ENCODE measurements around the gene PLA2G7. TPM values are rescaled to one million over a fixed set of nuclear protein-coding genes. Genes with fewer than 3 reads are reported as not detected.
A peak's percentile ranks its signal among the peaks of the same experiment; 100 is the strongest.

Gene PLA2G7
- 1 to 10 TPM in 3 of 5 donors, not detected in 2; 1.3 to 9.3 (median 2.4) TPM for total RNA-seq
- polyA plus RNA-seq, result 1 to 10 TPM in 2 of 3 donors, under 1 TPM in 1; 0.61 to 1.1 (median 1.1) TPM
- long read RNA-seq, donor 1, result 0 reads
- long read RNA-seq, donor 2, result 0 reads
- long read RNA-seq, donor 3, result 0 reads
- long read RNA-seq, donor 4, result 0 reads
- long read RNA-seq, donor 5, result 0 reads
- long read RNA-seq, donor 6, partial matches to known transcripts, result 0 of 1 reads
- long read RNA-seq, donor 6, other reads (novel, unspliced or antisense), result 0 of 1 reads
- long read RNA-seq, donor 7, partial matches to known transcripts, result 0 of 2 reads
- long read RNA-seq, donor 7, other reads (novel, unspliced or antisense), result 0 of 2 reads
- long read RNA-seq, donor 8, result 0 reads
- long read RNA-seq, donor 9, result 0 reads
- long read RNA-seq, donor 10, result 0 reads

GRCh38 chr6:46734867-46735719 is at the start of gene PLA2G7:
PLA2G7 (minus strand) TSS chr6:46735375; CDS start chr6:46722891, 12,484 bp downstream.
- H3K27me3 ChIP-seq, result peaks cover 0 to 65% (median 16%) of the 10 kb centered on the region in 3 donors
- DNase-seq, result peak in 1 of 2 donors; percentile 74
- peak within 1 kb of the TSS; percentile 54 to 70 (median 57) for H3K4me3 ChIP-seq
- no peaks in the 10 kb centered on the region for H3K36me3 ChIP-seq
- 1 to 2% (median 1%) methylated on average over 26 to 73 of the region's 73 CpGs for whole genome bisulfite sequencing, 5 donors
- H3K4me1 ChIP-seq, result peaks cover 11 to 20% (median 16%) of the 10 kb centered on the region in 4 donors
- intact Hi-C loops (cut with DNase I; ENCODE audit: low total_unique reads), result no loop called here
- H3K9me3 ChIP-seq, result no peaks in the 10 kb centered on the region
- no peak for TF ChIP-seq POLR2AphosphoS5 (IDR thresholded peaks at IDR 0.05)
- no peak for TF ChIP-seq CTCF (IDR thresholded peaks at IDR 0.05)
- TF ChIP-seq POLR2A (IDR thresholded peaks at IDR 0.05), result no peak
- no peak for TF ChIP-seq EP300 (IDR thresholded peaks at IDR 0.05)
- H3K27ac ChIP-seq, result peak within 1 kb of the TSS in 2 of 5 donors; percentile 28 to 43

- no peak for DNase-seq
- WGBS, 5 donors, result 60 to 77% (median 71%) methylated on average over 1 of the region's 1 CpG
- H3K27me3 ChIP-seq, result no peaks in the 10 kb centered on the region
- no peak overlapping the region for H3K27ac ChIP-seq
- no peaks in the 10 kb centered on the region for H3K36me3 ChIP-seq
- no peaks in the 10 kb centered on the region for H3K9me3 ChIP-seq
- H3K4me1 ChIP-seq, result no peaks in the 10 kb centered on the region
- no peak for TF ChIP-seq CTCF (IDR thresholded peaks at IDR 0.05)
- no peak for TF ChIP-seq POLR2AphosphoS5 (IDR thresholded peaks at IDR 0.05)
- TF ChIP-seq POLR2A (IDR thresholded peaks at IDR 0.05), result no peak
- no peak for TF ChIP-seq EP300 (IDR thresholded peaks at IDR 0.05)
- intact Hi-C loops (cut with DNase I; ENCODE audit: low total_unique reads), result no loop called here
- no peak overlapping the region for H3K4me3 ChIP-seq
Measured at GRCh38 chr6:46784535-46784934, 49.4 kb upstream of the PLA2G7 start.

GRCh38 chr6:46781478-46782378 is 46.6 kb upstream of the PLA2G7 start:
- Histone ChIP-seq H3K27ac (no peak overlapping the region), H3K27me3 (no peaks in the 10 kb centered on the region), H3K36me3 (no peaks in the 10 kb centered on the region), H3K4me1 (no peaks in the 10 kb centered on the region), H3K4me3 (no peak overlapping the region), H3K9me3 (no peaks in the 10 kb centered on the region)
- intact Hi-C loops (cut with DNase I; ENCODE audit: low total_unique reads), result no loop called here
- DNase-seq, result peak; percentile 45 to 85
- 31 to 35% (median 33%) methylated on average over 6 of the region's 6 CpGs for WGBS, 5 donors
- TF ChIP-seq CTCF (IDR thresholded peaks at IDR 0.05) (peak in 4 of 7 experiments; percentile 32 to 63 (median 42)), EP300 (IDR thresholded peaks at IDR 0.05) (no peak), POLR2A (IDR thresholded peaks at IDR 0.05) (no peak)

Data from stomach (tissue), 19 donors.